GM23248 (cell line): ENCODE results near the gene IQSEC3. TPM values are rescaled to one million over a fixed set of nuclear protein-coding genes. Genes with fewer than 3 reads are reported as not detected.

ENCODE experiments used
- DNase-seq: peaks from one replicate; pipeline ENCODE4 v3.0.0-alpha.2; 2015
- H2AFZ ChIP-seq: fragments of 200-600 bp; sonication (generic); 2 replicates; pipeline ENCODE4 v1.6.1; 2016; ENCODE audit warnings: antibody characterized with exemption
- H3F3A ChIP-seq: fragments of 200-600 bp; sonication (generic); 2 replicates; pipeline ENCODE4 v1.6.1; 2016; ENCODE audit warnings: mild to moderate bottlenecking, antibody characterized with exemption, mixed run types; ENCODE audit not compliant: insufficient read depth
- H3K27ac ChIP-seq: fragments of 200-600 bp; sonication (generic); 2 replicates; pipeline ENCODE4 v1.5.1; 2016; ENCODE audit warnings: mild to moderate bottlenecking
- H3K27me3 ChIP-seq: fragments of 200-600 bp; sonication (generic); replicated peaks from 2 replicates; pipeline ENCODE4 v1.6.1; 2016; ENCODE audit warnings: mild to moderate bottlenecking; ENCODE audit not compliant: insufficient read depth
- H3K36me3 ChIP-seq: fragments of 200-600 bp; sonication (generic); 2 replicates; pipeline ENCODE4 v1.6.1; 2016; ENCODE audit warnings: low read depth, mild to moderate bottlenecking
- H3K4me1 ChIP-seq: fragments of 200-600 bp; sonication (generic); 2 replicates; pipeline ENCODE4 v1.6.1; 2016; ENCODE audit warnings: mild to moderate bottlenecking; ENCODE audit not compliant: insufficient read depth
- H3K4me2 ChIP-seq: fragments of 200-600 bp; sonication (generic); one replicate; pipeline ENCODE4 v1.6.1; 2016; ENCODE audit warnings: mild to moderate bottlenecking; ENCODE audit not compliant: unreplicated experiment
- H3K4me3 ChIP-seq: fragments of 200-600 bp; sonication (generic); 2 replicates; pipeline ENCODE4 v1.5.1; 2016; ENCODE audit warnings: mild to moderate bottlenecking
- H3K79me2 ChIP-seq: fragments of 200-600 bp; sonication (generic); 2 replicates; pipeline ENCODE4 v1.6.1; 2016; ENCODE audit warnings: mild to moderate bottlenecking; ENCODE audit not compliant: insufficient read depth
- H3K9ac ChIP-seq: fragments of 200-600 bp; sonication (generic); 2 replicates; pipeline ENCODE4 v1.6.1; 2016; ENCODE audit warnings: mild to moderate bottlenecking
- H3K9me2 ChIP-seq: fragments of 200-600 bp; sonication (generic); 2 replicates; pipeline ENCODE4 v1.6.1; 2016; ENCODE audit warnings: mixed run types, mild to moderate bottlenecking, moderate library complexity; ENCODE audit not compliant: insufficient read depth
- H3K9me3 ChIP-seq: fragments of 200-600 bp; sonication (generic); one replicate; pipeline ENCODE4 v1.6.1; 2017; ENCODE audit warnings: low read depth
- H4K20me1 ChIP-seq: fragments of 200-600 bp; sonication (generic); 2 replicates; pipeline ENCODE4 v1.6.0; 2016; ENCODE audit not compliant: insufficient read depth
- EZH2 ChIP-seq: fragments of 200-600 bp; sonication (generic); IDR thresholded peaks from 2 replicates; pipeline ENCODE4 v1.6.1; 2018; ENCODE audit warnings: antibody characterized with exemption, mild to moderate bottlenecking; ENCODE audit not compliant: insufficient read depth, poor library complexity, severe bottlenecking
- EZH2phosphoT487 ChIP-seq: fragments of 200-600 bp; sonication (generic); IDR thresholded peaks from 2 replicates; pipeline ENCODE4 v1.6.1; 2018; ENCODE audit warnings: antibody characterized with exemption, moderate library complexity, mild to moderate bottlenecking, low read depth; ENCODE audit not compliant: insufficient read depth
- WGBS, 2 experiments: methylation state at CpG; one replicate each; pipeline ENCODE4 v1.1.6; 2015 to 2017; ENCODE audit warnings: low lambda C conversion rate in 2 of 2, low coverage in 1 of 2; ENCODE audit errors: missing lambda C conversion rate in 2 of 2; 5-methylcytosine and 5-hydroxymethylcytosine counted together
- in situ Hi-C: fragments of 300-500 bp; cut with MboI; formaldehyde crosslinking; loops from 2 replicates; pipeline ENCODE4 v1.15.0; 2020
- polyA plus RNA-seq: library from polyadenylated mRNA; unstranded; fragments of >200 nt; fragmentation: Nextera tagmentation; extraction: Ambion mirVana; gene quantifications from 2 replicates; pipeline ENCODE4 v1.2.1, GENCODE V29; 2016
- total RNA-seq: library from RNA; depleted of rRNA; stranded (reverse); fragments of >200 nt; shearing (Covaris generic); gene quantifications from 2 replicates; pipeline ENCODE4 v1.2.3, GENCODE V29; 2014

The IQSEC3 gene
- total and polyA plus RNA-seq, 2 experiments from 2014 or later = not detected

- H3K36me3 ChIP-seq = no peaks in the 10 kb centered on the region
- H3K9me3 ChIP-seq = no peaks in the 10 kb centered on the region
- DNase-seq = no peak
- no peak overlapping the region for H3K4me3 ChIP-seq
- no peaks in the 10 kb centered on the region; the same call in 1 of the 2 replicates for H3F3A ChIP-seq
- H3K79me2 ChIP-seq = no peaks in the 10 kb centered on the region
- peaks cover 35% of the 10 kb centered on the region for H3K27me3 ChIP-seq
- no peaks in the 10 kb centered on the region for H3K9me2 ChIP-seq
- no peak overlapping the region for H3K27ac ChIP-seq
- WGBS, 2 experiments = 80 to 85% methylated on average over 10 to 11 of the region's 11 CpGs
- in situ Hi-C loops = no loop called here
- H2AFZ ChIP-seq = no peak overlapping the region
- no peak overlapping the region for H3K9ac ChIP-seq
- no peak for TF ChIP-seq EZH2phosphoT487
- no peak for TF ChIP-seq EZH2
- no peaks in the 10 kb centered on the region for H3K4me1 ChIP-seq
- no peaks in the 10 kb centered on the region for H4K20me1 ChIP-seq
- no peak overlapping the region for H3K4me2 ChIP-seq
Observed at GRCh38 chr12:197911-198695, 131.5 kb downstream of the IQSEC3 start.

DNA sequence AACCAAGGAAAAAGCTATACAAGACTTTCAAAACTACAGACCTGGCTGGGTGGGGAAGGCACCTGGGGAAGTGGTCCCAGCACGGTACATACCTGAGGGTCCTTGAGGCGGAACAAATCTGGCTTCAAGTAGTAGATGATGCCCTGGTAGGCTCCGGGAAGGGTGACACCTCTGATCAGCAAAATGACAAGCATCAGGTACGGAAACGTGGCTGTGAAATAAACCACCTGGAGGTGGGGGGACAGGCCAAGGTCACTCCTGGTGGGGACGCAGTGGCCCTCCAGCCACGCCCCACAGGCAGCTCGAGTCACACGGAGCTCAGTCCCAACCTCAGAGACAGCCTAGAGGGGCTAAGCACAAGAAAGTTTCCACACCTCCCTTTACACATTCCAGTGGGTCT, 132.1 kb downstream of the IQSEC3 start:
- Histone ChIP-seq H3K9me2 (no peaks in the 10 kb centered on the region), H3K9ac (no peak overlapping the region), H3K4me3 (no peak overlapping the region), H3K36me3 (no peaks in the 10 kb centered on the region), H2AFZ (no peak overlapping the region), H3K79me2 (no peaks in the 10 kb centered on the region), H3K27me3 (peaks cover 33% of the 10 kb centered on the region), H3K9me3 (no peaks in the 10 kb centered on the region), H3K4me1 (no peaks in the 10 kb centered on the region), H3F3A (no peaks in the 10 kb centered on the region; the same call in 1 of the 2 replicates), H3K4me2 (no peak overlapping the region), H4K20me1 (no peaks in the 10 kb centered on the region), H3K27ac (no peak overlapping the region)
- in situ Hi-C loops = no loop called here
- no peak for DNase-seq
- WGBS, 2 experiments = 42 to 43% methylated on average over 9 of the region's 9 CpGs
- no peak for TF ChIP-seq EZH2
- no peak for TF ChIP-seq EZH2phosphoT487

- in situ Hi-C loops = no loop called here
- Histone ChIP-seq H4K20me1 (no peaks in the 10 kb centered on the region), H3K9me3 (no peaks in the 10 kb centered on the region), H3K36me3 (no peaks in the 10 kb centered on the region), H3K4me2 (no peak overlapping the region), H3K79me2 (no peaks in the 10 kb centered on the region), H3K9me2 (no peaks in the 10 kb centered on the region), H3K4me1 (no peaks in the 10 kb centered on the region), H3K27ac (no peak overlapping the region), H3K27me3 (peaks cover 43% of the 10 kb centered on the region), H3K4me3 (no peak overlapping the region), H3K9ac (no peak overlapping the region), H3F3A (no peaks in the 10 kb centered on the region; the same call in 1 of the 2 replicates), H2AFZ (no peak overlapping the region)
- WGBS, 2 experiments = 67 to 70% methylated on average over 8 of the region's 8 CpGs
- no peak for TF ChIP-seq EZH2phosphoT487
- TF ChIP-seq EZH2 = no peak
- DNase-seq = no peak
Observed at GRCh38 chr12:201361-201760, 134.8 kb downstream of the IQSEC3 start.

- H2AFZ ChIP-seq = no peak overlapping the region
- H3F3A ChIP-seq = no peaks in the 10 kb centered on the region; the same call in 1 of the 2 replicates
- H3K79me2 ChIP-seq = no peaks in the 10 kb centered on the region
- no peaks in the 10 kb centered on the region for H3K9me3 ChIP-seq
- H3K4me1 ChIP-seq = no peaks in the 10 kb centered on the region
- WGBS, 2 experiments = 54% methylated on average over 15 of the region's 15 CpGs
- peaks cover 45% of the 10 kb centered on the region for H3K27me3 ChIP-seq
- no peaks in the 10 kb centered on the region for H3K9me2 ChIP-seq
- no peaks in the 10 kb centered on the region for H3K36me3 ChIP-seq
- TF ChIP-seq EZH2phosphoT487 = no peak
- no peak for TF ChIP-seq EZH2
- in situ Hi-C loops = no loop called here
- H3K4me2 ChIP-seq = no peak overlapping the region
- DNase-seq = no peak
- no peak overlapping the region for H3K27ac ChIP-seq
- H4K20me1 ChIP-seq = no peaks in the 10 kb centered on the region
- H3K9ac ChIP-seq = no peak overlapping the region
- no peak overlapping the region for H3K4me3 ChIP-seq
Observed at GRCh38 chr12:202081-202731, 135.6 kb downstream of the IQSEC3 start.
